GM19240 (cell line): ENCODE measurements around the gene TRIM71.

ENCODE experiments used
- DNase-seq: peaks from one replicate; pipeline ENCODE4 v3.0.0; 2011; ENCODE audit warnings: low spot score; ENCODE audit not compliant: insufficient read length

The TRIM71 gene

GRCh38 chr3:32862936-32863487, 45.2 kb downstream of the TRIM71 start:
- DNase-seq = no peak

GRCh38 chr3:32865383-32865782, 47.6 kb downstream of the TRIM71 start:
- no peak for DNase-seq

DNA sequence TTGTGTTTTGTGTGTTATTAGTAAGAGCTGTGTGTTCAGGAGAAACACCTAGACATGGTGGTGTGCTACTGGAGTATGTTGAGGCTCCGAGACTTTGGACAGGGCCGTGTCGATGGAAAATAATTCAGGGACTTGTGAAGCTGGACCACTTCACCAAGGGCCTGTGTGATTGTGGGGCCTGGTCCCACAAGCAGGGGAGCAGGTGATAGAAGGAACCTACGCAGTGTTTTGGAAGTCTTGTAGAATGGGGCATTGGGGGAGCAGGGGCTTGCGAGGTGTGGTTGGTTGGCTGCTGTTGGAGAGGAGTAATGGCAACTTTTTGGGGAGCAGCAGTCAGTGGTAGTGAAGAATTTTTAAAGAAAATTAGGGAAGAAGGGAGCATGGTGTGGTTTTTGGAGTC, 48.7 kb downstream of the TRIM71 start:
- DNase-seq = no peak

GRCh38 chr3:32867954-32868353, 50.2 kb downstream of the TRIM71 start:
- no peak for DNase-seq

GRCh38 chr3:32868719-32869512, 51.1 kb downstream of the TRIM71 start:
- DNase-seq = no peak

GRCh38 chr3:32869513-32870047, 51.8 kb downstream of the TRIM71 start:
- no peak for DNase-seq

DNA sequence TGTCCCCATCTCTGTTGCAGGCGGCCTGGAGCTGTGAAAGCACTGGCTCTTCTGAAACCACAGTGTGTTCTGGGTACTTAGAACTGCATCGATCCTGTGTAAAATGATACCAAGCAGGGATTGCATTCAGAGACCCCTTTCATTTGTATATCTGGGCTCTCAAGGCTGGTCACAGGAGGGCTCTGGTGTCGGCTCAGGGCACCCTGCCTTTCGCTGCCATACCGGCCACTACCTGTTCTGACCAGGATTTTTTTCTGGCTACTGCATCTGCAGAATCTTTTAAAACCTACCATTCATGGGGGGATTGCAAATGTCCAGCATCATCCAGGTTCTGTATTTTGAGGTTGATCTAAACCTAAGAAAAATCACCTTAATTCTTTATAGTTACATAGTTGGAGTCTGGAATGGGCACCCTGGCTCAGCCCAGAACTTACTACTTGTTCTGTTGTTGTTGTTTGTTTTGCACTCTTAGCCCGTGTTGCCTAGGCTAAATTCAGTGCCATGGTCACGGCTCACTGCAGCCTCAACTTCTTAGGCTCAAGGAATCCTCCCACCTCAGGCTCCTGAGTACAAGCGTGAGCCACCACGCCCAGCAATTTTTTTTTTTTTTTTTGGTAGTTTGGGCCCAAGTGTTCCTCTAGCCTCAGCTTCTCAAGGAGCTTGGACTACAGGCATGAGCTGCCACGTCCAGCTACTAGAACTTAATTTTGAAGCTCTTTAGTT, 52.7 kb downstream of the TRIM71 start:
- DNase-seq = no peak

GRCh38 chr3:32871273-32871672, 53.5 kb downstream of the TRIM71 start:
- DNase-seq = no peak

DNA sequence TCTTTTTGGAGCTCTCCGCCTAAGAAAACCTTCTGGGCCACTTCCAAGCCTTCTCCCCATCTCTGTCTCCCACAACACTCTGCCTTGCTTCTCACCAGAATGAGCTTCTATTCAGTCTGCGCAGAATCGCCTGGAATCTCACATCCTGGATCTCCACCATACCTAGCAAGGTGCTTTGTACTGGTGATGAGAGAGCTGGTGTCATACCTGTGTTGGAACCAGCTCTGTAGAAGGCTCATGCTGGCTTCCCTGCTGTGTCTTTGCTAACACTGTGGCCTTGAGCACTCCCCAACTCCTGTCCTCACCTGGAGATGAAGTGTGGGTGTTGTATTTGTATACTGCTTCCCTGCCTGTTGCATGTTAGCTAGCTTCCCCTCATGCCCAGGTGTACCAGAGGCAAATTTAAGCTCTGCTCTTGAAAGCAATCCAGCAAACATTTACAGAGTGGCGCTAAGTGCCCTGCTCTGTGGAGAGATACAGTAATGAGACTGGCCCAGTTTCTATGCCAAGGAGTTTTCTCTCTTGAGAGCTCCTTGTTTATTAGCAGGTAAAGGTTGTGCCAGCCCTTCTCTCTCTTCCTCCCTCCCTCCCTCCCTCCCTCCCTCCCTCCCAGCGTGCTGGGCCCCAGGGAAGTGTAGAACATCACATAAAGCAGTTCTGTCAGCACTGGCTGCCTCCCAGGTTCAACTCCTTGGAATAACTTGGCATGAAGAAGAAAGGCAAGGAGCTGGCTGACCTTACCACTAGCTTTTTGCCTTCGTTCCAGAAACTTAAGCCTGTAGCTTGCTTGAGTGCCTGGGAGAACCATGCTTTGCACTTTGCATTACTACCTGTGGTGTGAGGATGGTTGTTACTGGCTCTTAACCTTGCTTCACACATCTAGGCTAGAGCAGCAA, 54.9 kb downstream of the TRIM71 start:
- DNase-seq = no peak

DNA sequence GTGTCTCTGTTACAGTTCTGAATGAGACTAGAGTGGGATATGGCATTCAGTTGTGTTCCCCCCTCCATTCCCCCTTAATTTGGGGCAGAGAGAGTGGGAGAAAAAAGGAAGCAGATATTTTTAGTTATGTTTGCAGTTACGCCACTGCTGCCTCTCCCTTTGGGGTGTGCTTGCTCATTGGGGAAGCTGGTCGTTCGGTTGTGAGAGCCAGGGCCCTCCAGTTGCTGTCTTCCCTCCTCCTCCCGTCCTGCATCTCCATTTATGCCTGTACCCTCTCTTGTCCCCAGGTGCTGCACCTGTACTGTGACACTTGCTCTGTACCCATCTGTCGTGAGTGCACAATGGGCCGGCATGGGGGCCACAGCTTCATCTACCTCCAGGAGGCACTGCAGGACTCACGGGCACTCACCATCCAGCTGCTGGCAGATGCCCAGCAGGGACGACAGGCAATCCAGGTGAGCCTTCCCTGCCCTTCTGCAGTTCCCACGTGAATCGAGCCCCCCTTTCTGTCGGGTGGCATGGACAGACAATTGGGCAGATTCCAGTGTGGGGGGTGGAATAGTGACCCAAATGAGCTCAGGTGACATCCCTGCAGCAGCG, 55.8 kb downstream of the TRIM71 start:
- no peak for DNase-seq

DNA sequence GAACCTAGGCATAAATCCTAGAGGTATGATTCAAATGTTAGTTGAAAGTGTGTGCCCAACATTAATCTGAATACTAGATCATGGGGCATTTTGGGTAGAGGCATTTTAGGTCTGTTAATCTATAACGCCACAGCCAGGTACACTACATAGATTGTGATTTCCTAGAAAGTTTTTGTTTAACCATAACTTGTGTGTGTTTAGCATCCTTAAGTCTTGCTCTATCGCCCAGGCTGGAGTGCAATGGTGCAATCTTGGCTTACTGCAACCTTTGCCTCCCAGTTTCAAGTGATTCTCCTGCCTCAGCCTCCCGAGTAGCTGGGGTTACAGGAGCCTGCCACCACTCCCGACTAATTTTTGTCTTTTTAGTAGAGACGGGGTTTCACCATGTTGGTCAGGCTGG, 59.1 kb downstream of the TRIM71 start:
- DNase-seq = no peak

DNA sequence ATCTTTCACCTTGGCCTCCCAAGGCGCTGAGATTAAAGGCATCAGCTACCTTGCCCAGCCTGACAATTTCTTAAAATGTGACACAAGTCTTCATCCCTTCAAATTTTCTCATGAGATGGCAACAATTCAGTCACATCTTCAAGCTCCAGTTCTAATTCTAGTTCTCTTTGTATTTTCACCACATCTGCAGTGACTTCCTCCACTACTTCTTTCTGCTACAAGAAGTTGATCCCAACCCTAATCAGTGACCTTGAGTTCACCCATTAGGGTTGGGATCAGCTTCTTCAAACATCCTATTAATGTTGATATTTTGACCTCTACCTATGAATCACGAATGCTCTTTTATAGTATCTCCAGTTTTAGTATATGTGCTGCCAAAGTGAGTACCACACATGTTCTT, 59.8 kb downstream of the TRIM71 start:
- no peak for DNase-seq

DNA sequence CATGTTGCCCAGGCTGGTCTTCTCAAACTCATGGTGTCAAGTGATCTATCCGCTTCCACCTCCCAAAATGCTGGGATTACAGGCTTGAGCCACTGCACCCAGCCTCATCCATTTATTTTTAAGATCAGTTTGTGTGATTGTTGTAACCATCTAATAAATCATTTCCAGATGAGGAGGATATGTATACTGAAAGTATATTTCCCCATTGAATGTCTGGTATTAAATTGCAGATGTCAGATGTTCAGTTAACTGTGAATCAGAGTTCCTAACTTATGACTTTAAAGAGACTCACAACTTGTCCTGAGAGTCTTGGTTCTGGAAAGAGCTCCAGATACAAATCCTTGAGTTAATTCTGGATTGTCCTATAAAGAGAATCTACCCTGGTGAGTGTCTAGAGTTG, 62.4 kb downstream of the TRIM71 start:
- no peak for DNase-seq

GRCh38 chr3:32881624-32882023, 63.8 kb downstream of the TRIM71 start:
- DNase-seq = no peak

DNA sequence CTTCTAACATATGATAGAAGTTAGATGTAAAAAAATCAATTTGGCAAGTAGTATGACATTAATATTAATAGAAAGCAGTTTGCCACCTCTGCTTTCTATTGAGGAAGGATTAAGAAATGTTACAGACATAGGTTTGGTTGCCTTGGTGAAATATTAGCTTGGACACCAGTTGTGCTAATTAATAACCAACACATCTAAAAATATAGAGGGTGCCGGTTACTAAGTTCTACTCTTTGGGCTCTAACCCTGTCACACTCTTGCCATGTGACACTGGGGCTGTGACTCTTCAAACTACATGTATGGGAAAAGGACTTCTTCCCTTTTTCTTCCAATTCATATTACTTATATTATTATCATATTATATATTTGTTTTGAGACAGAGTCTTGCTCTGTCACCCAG, 64.4 kb downstream of the TRIM71 start:
- DNase-seq = no peak

DNA sequence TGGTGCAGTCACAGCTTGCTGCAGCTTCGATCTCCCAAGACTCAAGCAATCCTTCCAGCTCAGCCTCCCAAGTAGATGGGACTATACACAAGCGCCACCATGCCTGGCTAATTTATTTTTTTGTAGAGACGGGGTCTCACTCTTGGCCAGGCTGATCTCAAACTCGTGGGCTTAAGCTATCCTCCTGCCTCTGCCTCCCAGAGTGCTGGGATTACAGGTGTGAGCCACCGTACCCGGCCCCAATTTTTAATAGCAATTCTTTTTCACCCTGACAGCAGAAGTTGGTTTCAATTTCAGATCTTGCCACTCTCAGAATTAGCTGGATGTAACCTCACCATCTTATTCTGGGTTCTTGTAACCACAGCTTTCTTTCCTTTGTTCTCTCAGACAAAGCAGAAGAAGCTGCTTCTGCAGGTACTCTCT, 64.8 kb downstream of the TRIM71 start:
- peak; percentile 24 for DNase-seq

GRCh38 chr3:32883817-32884216, 66.0 kb downstream of the TRIM71 start:
- DNase-seq = no peak

DNA sequence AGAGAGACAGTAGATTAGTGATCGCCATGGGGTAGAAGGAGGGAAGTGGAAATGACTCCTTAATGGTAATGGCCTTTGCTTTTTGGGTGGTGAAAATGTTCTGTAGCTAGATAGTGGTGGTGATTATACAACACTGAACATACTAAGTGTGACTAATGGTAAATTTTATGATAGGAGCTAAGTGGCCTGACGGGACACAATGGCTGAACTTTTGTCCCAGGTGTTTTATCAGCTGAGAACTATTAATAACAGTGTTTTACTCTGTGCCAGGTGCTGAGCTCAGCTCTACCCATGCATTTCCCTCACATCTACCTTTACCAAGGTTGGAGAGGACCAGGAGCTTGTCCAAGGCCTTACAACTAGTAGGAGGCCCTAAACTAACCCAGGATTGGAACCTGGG, 66.8 kb downstream of the TRIM71 start:
- DNase-seq = no peak

DNA sequence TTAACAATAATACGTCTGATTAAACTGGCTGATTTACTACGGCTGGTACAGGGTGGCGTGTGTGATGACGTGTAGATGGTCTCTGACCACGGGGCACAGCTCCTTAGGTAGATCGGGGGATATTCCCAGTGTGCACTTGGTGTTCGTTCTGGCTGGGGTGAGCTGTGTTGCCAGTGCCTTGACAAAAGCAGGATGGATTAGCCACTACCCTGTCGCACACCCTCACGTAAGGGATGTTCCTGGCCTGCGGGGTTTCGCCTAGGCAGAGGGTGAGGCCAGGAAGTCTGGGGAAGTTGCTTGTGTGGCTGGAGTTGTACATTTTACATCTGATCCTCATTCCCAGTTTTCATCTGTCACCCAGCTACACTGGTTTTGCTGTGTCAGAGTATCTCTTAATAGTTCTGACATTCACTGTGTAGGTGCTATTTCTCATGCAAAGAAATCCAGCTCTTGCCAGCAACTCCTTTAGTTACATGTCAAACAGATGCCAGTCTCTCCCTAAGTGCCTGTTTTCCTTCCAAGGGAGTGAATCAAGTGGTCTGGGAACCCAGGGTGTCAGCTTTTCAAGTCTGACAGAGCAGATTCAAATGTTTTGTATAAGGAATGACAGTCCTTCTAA, 67.6 kb downstream of the TRIM71 start:
- DNase-seq = no peak

- no peak for DNase-seq
Observed at GRCh38 chr3:32886296-32886695, 68.5 kb downstream of the TRIM71 start.
